Measurements from ENCODE around the gene TRIM9. TPM values are rescaled to one million over a fixed set of nuclear protein-coding genes. Genes with fewer than 3 reads are reported as not detected.

Gene TRIM9
- total and polyA plus RNA-seq, 12 donors: 0.55 to 5.3 (median 2.0) TPM

- Histone ChIP-seq H3K36me3 (replicated peaks in 1 of 2) (no peaks in the 10 kb centered on the region), H3K27ac (no peak overlapping the region), H3K4me1 (replicated peaks in 1 of 2) (no peaks in the 10 kb centered on the region), H3K4me3 (no peak overlapping the region), H3K9me3 (replicated peaks in 1 of 3) (no peaks in the 10 kb centered on the region), H3K27me3 (no peaks in the 10 kb centered on the region)
- TF ChIP-seq POLR2A (IDR thresholded peaks at IDR 0.05): no peak
- no peak for TF ChIP-seq CTCF (IDR thresholded peaks at IDR 0.05)
- 95 to 98% (median 96%) methylated on average over 3 of the region's 3 CpGs for WGBS, 4 donors
- DNase-seq: no peak
- intact Hi-C loops (cut with DNase I): no loop called here
Observed at GRCh38 chr14:50978529-50978871, 116.4 kb downstream of the TRIM9 start.

GRCh38 chr14:50977863-50978528, 116.9 kb downstream of the TRIM9 start:
- Histone ChIP-seq H3K27me3 (no peaks in the 10 kb centered on the region), H3K27ac (no peak overlapping the region), H3K4me3 (no peak overlapping the region), H3K36me3 (replicated peaks in 1 of 2) (no peaks in the 10 kb centered on the region), H3K4me1 (replicated peaks in 1 of 2) (no peaks in the 10 kb centered on the region), H3K9me3 (replicated peaks in 1 of 3) (no peaks in the 10 kb centered on the region)
- intact Hi-C loops (cut with DNase I): no loop called here
- DNase-seq: no peak
- 74 to 85% (median 84%) methylated on average over 3 of the region's 3 CpGs for WGBS, 4 donors
- no peak for TF ChIP-seq POLR2A (IDR thresholded peaks at IDR 0.05)
- TF ChIP-seq CTCF (IDR thresholded peaks at IDR 0.05): no peak

GRCh38 chr14:50974118-50974517, 120.8 kb downstream of the TRIM9 start:
- TF ChIP-seq CTCF (IDR thresholded peaks at IDR 0.05): no peak
- TF ChIP-seq POLR2A (IDR thresholded peaks at IDR 0.05): no peak
- H3K36me3 ChIP-seq (replicated peaks in 1 of 2): no peaks in the 10 kb centered on the region
- no peak for DNase-seq
- H3K9me3 ChIP-seq (replicated peaks in 1 of 3): no peaks in the 10 kb centered on the region
- H3K27me3 ChIP-seq: no peaks in the 10 kb centered on the region
- H3K27ac ChIP-seq: no peak overlapping the region
- no peak overlapping the region for H3K4me3 ChIP-seq
- no peaks in the 10 kb centered on the region for H3K4me1 ChIP-seq (replicated peaks in 1 of 2)
- intact Hi-C loops (cut with DNase I): no loop called here
- WGBS, 4 donors: 78 to 95% (median 90%) methylated on average over 5 of the region's 5 CpGs

GRCh38 chr14:50972734-50973133, 122.2 kb downstream of the TRIM9 start:
- no peak for DNase-seq
- H3K36me3 ChIP-seq (replicated peaks in 1 of 2): no peaks in the 10 kb centered on the region
- H3K4me1 ChIP-seq (replicated peaks in 1 of 2): no peaks in the 10 kb centered on the region
- H3K4me3 ChIP-seq: no peak overlapping the region
- intact Hi-C loops (cut with DNase I): no loop called here
- H3K27me3 ChIP-seq: no peaks in the 10 kb centered on the region
- WGBS, 4 donors: 88 to 95% (median 92%) methylated on average over 6 to 11 of the region's 11 CpGs
- TF ChIP-seq POLR2A (IDR thresholded peaks at IDR 0.05): no peak
- no peak for TF ChIP-seq CTCF (IDR thresholded peaks at IDR 0.05)
- H3K9me3 ChIP-seq (replicated peaks in 1 of 3): no peaks in the 10 kb centered on the region
- no peak overlapping the region for H3K27ac ChIP-seq
